Measurements from ENCODE around the gene LHFPL6. TPM values are rescaled to one million over a fixed set of nuclear protein-coding genes. Genes with fewer than 3 reads are reported as not detected.

Gene LHFPL6
- polyA plus RNA-seq, 3 donors = 10.1 to 142 (median 110) TPM

DNA sequence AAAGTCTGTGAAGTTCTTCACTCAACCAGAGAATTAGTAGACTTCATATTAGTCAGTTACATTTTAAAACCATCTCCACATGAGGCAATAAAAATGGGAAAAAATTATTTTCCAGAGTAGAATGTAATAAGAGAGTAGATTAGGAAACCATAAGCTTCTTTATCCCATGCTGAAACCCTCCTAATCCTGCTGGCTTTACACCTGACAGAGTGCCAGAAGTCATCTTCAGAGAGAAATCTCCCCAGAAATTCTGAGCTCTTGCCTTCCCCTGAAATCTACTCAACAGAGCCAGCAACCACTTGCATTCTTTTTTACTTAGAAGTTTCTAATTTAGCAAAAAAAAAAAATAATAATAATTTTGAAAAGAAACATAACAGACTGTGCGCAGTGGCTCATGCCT, 284.8 kb downstream of the LHFPL6 start:
- H3K27ac ChIP-seq (ENCODE audit: low read depth, low read length) = no peak overlapping the region
- WGBS, 3 donors = 75 to 100% (median 93%) methylated on average over 1 of the region's 1 CpG

DNA sequence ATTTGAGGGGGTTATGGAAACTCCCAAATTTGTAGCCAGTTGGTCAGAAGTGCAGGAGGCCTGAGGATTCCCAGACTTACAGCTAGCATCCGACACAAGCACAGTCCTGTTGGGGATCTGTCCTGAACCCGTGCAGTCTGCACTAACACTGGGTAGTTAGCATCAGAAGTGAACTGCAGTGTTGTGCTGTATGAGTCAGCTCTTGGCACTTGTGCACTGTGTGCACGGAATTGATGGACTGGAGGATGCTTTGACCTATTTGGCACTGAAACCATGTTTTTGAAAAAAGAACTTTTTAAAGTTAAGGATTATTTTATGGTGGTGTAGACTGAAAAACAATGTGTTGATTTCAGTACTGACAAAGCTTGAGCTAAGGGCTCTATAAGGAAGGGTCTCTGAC, 285.7 kb downstream of the LHFPL6 start:
- no peak overlapping the region for H3K27ac ChIP-seq (ENCODE audit: low read depth, low read length)
- 44 to 49% (median 49%) methylated on average over 3 of the region's 3 CpGs for WGBS, 3 donors

DNA sequence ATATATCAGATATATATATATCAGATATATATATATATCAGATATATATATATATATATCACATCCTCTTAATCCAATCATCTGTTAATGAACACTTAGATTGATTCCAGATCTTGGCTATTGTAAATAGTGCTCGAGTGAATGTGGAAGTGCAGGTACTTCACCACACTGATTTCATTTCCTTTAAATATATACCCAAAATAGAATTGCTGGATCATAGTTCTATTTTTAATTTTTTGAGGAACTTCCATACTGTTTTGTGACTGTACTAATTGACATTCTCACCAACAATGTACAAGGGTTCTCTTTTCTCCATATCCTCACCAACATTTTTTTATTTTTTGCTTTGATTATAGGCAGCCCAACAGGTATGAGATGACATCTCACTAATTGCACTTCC, 287.2 kb downstream of the LHFPL6 start:
- H3K27ac ChIP-seq (ENCODE audit: low read depth, low read length) = no peak overlapping the region
- WGBS, 3 donors = 32 to 48% (median 43%) methylated on average over 1 of the region's 1 CpG

DNA sequence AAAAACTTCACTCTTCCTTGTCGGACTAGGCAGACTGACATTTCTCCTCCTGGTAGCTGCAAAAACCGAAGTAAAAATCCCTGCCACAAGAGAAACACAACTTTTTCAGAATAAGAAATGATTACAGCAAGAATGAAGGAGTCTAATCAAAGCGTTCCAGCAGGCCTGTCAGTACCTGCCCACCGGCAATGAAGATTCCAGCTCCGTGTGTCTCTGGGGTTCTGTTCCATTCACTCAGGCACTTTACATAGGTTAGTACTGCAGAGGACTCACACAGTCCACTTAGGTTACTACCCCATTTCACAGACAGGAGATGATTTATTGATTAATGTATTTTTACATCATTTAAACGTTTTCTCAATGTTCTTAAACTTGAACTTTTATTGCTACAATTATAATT, 289.3 kb downstream of the LHFPL6 start:
- no peak overlapping the region for H3K27ac ChIP-seq (ENCODE audit: low read depth, low read length)
- WGBS, 3 donors = 71 to 86% (median 83%) methylated on average over 6 of the region's 6 CpGs

DNA sequence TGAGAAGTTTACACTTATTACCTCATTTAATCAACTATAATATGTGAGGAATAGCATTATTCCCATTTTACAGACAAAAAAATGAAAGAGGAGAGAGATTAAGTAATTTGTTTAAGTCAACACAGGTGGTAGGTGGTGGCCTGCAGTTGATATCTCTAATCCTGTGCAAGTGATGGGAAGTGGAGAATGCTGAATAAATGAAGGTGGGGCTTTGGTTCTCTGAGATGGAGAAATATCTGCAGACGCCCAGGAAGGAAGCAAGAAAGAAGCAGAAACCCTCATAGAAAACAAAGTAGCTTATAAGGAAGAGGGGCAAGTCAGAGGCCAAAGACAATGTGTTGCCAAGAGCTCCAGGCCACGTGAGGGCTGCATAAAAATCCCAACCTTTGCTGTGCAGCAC, 290.4 kb downstream of the LHFPL6 start:
- WGBS, 3 donors = 56 to 77% (median 75%) methylated on average over 2 of the region's 2 CpGs
- H3K27ac ChIP-seq (ENCODE audit: low read depth, low read length) = no peak overlapping the region

DNA sequence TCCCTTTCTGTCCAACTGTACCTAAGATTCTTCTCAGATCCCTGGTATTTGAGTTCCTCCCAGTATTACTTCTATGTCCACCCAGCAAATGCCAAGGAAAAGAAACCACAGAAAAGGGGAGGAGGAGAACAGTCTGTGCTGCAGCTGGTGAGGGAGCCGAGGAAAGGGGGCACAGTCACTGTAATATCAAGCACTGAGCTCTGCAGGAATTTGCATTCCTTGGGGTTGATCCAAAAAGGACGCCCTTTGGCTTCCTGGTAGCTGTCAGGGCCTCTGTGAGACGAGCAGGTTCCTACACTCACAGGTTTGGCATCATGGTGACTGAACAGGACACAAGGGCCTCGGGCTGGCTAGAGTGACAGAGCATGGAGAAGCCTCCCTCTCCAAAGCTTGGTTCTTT, 291.4 kb downstream of the LHFPL6 start:
- WGBS, 3 donors = 54 to 75% (median 62%) methylated on average over 4 of the region's 4 CpGs
- H3K27ac ChIP-seq (ENCODE audit: low read depth, low read length) = no peak overlapping the region

DNA sequence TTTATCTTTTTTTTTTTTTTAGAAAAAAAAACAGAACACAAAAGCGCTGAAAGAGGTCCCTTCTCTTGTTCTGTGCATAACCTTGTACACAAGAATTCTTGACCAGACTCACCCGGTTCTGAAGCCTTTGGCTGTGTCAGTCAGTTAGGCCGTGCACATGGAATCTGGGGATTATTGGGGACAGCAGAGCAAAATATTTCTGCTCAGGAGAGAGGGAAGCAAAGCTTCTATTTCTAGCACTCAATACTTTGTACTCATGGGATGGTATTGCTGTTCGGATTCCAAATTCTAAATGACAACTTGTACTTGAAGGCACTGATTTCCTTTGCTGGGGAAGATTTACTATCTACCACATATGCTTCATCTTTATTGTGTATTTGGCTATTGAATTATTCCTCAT, 292.0 kb downstream of the LHFPL6 start:
- 73 to 85% (median 81%) methylated on average over 4 of the region's 4 CpGs for WGBS, 3 donors
- H3K27ac ChIP-seq (ENCODE audit: low read depth, low read length) = no peak overlapping the region

DNA sequence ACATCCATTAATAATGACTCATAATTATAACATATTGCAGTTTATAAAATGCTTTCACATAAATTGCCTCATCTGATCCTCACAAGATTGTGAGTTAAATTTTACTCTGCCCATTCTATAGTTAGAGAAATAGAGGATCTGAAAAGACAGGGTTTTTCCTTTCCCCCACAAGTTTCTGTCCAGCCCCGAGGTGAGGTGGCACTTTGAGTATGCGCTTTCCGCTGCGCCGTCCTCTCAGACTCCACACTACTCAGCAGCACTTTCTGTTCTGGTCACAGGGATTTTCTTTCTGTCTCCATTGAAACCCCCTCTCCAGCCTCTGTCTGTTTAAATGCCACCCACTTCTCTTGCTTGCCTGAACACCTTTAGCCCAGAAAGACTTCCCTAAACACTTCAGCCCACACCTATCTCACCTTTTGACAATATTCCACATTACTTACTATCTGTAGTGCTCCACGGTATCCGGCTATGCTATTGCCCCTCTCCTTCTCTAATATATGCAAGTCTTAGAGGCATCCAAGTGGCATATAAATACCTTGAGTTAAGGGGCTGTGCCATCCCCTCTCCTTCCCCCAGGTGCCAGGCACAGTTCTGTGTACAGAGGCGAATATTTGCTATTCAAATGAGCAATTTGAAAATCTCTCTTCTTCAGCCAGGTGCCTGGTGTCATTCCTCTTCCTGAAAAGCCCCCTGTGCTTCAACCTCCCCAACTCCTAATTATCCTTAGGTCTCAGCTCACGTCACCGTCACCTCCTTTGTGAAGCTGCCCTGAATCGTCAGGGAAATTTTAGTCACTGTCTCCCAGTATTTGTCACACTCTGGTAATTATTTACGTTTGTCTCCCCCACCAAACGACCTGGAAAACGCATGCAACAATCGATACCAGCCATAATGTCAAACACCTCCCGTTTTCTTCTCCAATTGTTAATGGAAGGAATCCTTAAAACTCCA, 296.1 kb downstream of the LHFPL6 start:
- no peak overlapping the region for H3K27ac ChIP-seq (ENCODE audit: low read depth, low read length)
- 57 to 82% (median 80%) methylated on average over 16 of the region's 16 CpGs for WGBS, 3 donors

DNA sequence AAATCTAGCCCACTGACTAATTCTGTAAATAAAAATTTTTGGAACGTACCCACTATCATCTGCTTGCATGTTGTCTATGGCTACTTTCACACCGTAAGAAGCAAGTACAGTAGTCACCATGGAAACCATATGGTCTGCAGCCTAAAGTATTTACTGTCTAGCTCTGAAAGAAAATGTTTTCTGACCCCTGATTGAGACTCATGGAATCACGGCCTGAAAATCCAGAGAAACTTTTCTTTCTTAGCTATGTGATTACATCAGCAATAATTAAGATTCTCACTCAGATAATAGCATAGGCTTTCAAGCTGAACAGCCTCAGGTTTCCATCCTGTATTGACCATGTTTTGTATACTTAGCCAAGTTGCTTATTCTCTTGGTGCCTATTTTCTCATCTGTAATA, 300.2 kb downstream of the LHFPL6 start:
- WGBS, 3 donors = 76 to 87% (median 86%) methylated on average over 3 of the region's 3 CpGs
- no peak overlapping the region for H3K27ac ChIP-seq (ENCODE audit: low read depth, low read length)

DNA sequence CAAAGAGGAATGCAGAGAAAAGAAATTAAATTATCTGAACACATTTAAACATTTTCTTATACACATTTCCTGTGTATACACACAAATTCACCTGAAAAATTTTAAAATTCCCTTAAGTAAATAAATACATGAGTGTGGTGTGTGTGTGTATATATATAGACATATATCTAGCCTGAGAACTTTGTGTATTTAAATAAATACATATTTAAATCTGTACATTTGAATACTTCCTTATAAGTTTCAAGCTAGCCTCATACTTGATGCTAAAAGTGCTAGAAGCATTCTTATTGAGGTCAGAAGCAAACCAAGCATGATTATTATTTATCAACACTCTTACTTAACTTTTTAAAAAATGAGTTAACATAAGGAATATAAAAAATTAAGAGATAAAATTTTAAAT, 304.0 kb downstream of the LHFPL6 start:
- no peak overlapping the region for H3K27ac ChIP-seq (ENCODE audit: low read depth, low read length)

DNA sequence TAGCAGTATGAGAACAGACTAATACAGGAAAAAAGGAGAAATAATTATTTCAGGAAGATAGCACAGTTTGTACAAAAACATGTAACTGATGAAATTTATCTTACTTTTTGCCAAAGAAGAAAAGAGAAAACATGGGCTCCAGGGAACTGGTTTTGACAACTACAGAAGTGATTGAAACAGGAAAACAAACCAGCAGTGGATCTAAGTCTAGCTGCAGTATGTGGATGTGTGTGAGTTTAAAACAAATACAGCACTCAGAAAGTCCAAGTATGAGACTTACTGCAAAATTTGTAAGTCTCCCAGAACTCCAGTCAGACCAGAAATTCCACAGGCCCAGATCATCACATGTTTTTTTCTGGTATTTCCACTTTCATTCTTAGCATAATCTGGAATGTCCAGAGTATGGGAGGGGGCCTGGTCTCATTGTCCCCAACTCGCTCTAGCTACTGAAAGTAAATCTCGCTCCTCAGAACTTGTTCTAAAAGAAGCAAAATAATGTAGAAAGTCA, 305.3 kb downstream of the LHFPL6 start:
- no peak overlapping the region for H3K27ac ChIP-seq (ENCODE audit: low read depth, low read length)

DNA sequence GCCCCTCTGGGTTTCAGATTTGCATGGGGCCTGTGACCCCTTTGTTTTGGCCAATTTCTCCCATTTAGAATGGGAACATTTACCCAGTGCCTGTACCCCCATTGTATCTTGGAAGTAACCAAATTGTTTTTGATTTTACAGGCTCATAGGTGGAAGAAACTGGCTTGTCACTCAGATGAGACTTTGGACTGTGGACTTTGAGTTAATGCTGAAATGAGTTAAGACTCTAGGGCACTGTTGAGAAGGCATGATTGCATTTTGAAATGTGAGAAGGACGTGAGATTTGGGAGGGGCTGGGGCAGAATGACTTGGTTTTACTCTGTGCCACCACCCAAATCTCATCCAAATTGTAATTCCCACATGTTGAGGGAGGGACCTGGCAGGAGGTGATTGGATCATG, 306.0 kb downstream of the LHFPL6 start:
- 61 to 77% (median 74%) methylated on average over 1 of the region's 1 CpG for WGBS, 3 donors
- H3K27ac ChIP-seq (ENCODE audit: low read depth, low read length) = no peak overlapping the region

More for the DNA sequence above, 305.3 kb downstream of the LHFPL6 start:
- WGBS, 3 donors = 72 to 92% (median 74%) methylated on average over 2 of the region's 2 CpGs

DNA sequence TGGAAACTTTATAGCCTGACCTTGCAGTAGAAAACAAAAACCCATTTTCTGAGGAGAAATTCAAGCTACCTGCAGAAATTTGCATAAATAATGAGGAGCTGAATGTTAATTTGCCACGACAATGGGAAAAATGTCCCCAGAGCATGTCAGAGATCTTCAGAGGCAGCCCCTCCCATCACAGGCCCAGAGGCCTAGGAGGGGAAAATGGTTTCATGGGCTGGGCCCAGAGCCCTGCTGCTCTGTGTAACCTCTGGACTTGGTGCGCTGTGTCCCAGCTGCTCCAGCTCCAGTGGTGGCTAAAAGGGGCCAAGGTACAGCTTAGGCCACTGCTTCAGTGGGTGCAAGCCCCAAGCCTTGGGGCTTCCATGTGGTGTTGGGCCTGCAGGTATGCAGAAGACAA, 306.8 kb downstream of the LHFPL6 start:
- WGBS, 3 donors = 68 to 91% (median 74%) methylated on average over 2 of the region's 2 CpGs

More for the DNA sequence above, 306.8 kb downstream of the LHFPL6 start:
- H3K27ac ChIP-seq (ENCODE audit: low read depth, low read length) = no peak overlapping the region

Other genes with a start within 250 kb of the LHFPL6 start
- gene COG6, start 52.5 kb upstream of the LHFPL6 start, polyA plus RNA-seq = 10 to 100 TPM in 1 of 3 donors, 1 to 10 TPM in 2; 6.2 to 12.8 (median 8.3) TPM